GM13977 (cell line): ENCODE results near the gene ARID1B.

Experiments
- DNase-seq: peaks from one replicate; pipeline ENCODE4 v3.0.0; 2012; ENCODE audit warnings: low spot score
- in situ Hi-C: fragments of 300-500 bp; cut with MboI; formaldehyde crosslinking; loops from one replicate; pipeline ENCODE4 v1.12.0; 2022; ENCODE audit warnings: low sequenced_read_pairs, low pct_unique_long_range_greater_than_20kb, mixed read lengths, inconsistent platforms; ENCODE audit not compliant: unreplicated experiment
- TF ChIP-seq, protein P1 (sequence below): IDR thresholded peaks from 2 replicates; pipeline ENCODE4 v1.5.1; 2012; ENCODE audit warnings: mild to moderate bottlenecking, control low read depth; ENCODE audit not compliant: insufficient read depth; ENCODE audit errors: extremely low read depth, missing control alignments

Gene ARID1B

GRCh38 chr6:156848123-156848522 lies 70.9 kb downstream of the ARID1B start:
- TF ChIP-seq, protein P1, sequence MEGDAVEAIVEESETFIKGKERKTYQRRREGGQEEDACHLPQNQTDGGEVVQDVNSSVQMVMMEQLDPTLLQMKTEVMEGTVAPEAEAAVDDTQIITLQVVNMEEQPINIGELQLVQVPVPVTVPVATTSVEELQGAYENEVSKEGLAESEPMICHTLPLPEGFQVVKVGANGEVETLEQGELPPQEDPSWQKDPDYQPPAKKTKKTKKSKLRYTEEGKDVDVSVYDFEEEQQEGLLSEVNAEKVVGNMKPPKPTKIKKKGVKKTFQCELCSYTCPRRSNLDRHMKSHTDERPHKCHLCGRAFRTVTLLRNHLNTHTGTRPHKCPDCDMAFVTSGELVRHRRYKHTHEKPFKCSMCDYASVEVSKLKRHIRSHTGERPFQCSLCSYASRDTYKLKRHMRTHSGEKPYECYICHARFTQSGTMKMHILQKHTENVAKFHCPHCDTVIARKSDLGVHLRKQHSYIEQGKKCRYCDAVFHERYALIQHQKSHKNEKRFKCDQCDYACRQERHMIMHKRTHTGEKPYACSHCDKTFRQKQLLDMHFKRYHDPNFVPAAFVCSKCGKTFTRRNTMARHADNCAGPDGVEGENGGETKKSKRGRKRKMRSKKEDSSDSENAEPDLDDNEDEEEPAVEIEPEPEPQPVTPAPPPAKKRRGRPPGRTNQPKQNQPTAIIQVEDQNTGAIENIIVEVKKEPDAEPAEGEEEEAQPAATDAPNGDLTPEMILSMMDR = no peak
- in situ Hi-C loops = no loop called here
- no peak for DNase-seq

GRCh38 chr6:156848533-156848932 lies 71.4 kb downstream of the ARID1B start:
- in situ Hi-C loops = no loop called here
- DNase-seq = no peak
- TF ChIP-seq, protein P1 = no peak

GRCh38 chr6:156849806-156850205 lies 72.6 kb downstream of the ARID1B start:
- in situ Hi-C loops = no loop called here
- DNase-seq = no peak
- TF ChIP-seq, protein P1 = no peak

DNA sequence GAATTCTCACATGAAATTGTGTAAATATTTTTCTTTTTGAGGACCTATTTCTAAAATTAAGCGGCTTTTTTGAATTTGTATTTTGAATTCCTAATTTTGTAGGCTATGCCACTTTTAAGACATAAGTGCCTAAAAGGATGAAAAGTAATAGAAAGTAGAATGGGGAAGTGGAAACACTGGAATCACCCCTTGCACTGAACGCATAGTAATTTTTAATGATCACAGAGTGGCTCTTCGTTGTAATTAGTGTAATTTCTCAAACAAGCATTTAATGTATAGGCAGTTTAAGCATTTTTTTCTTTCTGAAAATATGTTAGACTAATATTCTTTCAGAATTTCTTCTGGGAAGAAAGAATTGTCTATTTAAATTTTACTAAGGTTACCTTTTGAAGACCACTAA lies 73.2 kb downstream of the ARID1B start:
- TF ChIP-seq, protein P1 = no peak
- in situ Hi-C loops = no loop called here
- no peak for DNase-seq

DNA sequence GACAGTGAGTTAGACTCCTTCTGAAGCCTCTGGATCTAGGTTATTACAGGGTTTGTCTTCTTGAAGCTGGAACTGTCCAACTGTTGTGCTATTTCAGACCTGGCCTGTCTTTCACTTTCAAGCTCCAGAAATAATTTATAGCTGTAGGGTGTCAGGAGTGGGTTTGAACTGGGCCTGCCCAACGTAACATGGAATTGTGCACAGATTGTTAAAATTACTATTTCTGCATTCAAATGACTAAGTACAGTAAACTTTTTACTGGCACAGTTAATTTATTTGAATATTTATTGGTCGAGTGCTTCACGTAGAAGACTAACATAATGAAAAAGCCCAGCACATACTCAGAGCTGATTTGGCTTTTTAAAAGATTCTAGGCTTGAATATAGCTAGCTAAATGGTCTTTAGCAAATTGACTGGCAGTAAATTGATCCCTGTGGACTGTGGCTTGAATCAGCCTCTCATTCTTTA lies 74.3 kb downstream of the ARID1B start:
- in situ Hi-C loops = no loop called here
- TF ChIP-seq, protein P1 = no peak
- no peak for DNase-seq

DNA sequence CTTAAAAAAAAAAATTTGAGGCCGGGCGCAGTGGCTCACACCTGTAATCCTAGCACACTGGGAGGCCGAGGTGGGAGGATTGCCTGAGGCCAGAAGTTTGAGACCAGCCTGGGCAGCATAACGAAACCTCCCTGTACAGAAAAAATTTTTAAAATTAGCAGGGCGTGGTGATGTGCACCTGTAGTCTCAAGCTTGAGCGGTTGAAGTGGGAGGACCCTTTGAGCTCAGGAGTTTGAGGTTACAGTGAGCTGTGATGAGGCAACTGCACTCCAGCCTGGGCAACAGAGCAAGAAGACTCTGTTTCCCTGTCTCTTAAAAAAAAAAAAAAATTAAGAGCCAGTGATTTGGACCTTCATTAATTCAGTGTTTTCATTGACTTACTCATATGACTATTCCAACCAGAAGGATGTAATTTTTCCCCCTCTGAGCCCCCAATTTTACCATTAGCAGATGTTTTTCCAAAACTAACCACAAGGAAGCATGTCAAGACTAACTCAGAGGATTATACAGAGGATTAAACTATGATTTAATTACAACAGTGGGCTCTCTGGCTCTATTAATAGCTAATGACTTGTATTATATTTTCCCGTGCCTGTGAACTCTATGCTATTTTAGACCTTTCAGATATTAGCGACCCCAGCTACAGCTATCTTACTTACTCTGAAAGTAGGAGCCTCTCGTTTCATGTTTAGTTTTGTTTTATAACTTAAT lies 75.1 kb downstream of the ARID1B start:
- no peak for DNase-seq
- TF ChIP-seq, protein P1 = no peak
- in situ Hi-C loops = no loop called here

DNA sequence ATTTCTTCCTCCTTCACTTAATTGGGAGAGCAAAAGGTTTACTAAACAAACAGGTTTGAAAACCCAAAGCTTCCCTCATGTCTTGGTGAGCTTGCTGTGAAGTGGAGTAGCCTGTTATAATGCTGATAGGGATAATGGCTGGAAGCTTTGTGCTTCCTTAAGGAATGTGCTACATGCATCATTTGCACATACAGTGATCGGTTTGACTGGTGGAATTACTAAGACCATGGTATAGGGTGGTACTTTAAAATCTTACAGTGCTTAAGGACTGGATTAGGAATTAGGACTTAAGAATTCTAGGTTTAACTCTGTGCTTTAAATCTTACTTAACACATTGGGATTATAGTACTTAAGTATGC lies 75.7 kb downstream of the ARID1B start:
- no peak for DNase-seq
- in situ Hi-C loops = no loop called here
- TF ChIP-seq, protein P1 = no peak
